Myocyte (in vitro differentiated cells): ENCODE results near the gene RNU5D-1. TPM values are rescaled to one million over a fixed set of nuclear protein-coding genes. Genes with fewer than 3 reads are reported as not detected.
"Not testable (repeated sequence)": the region's sequence is repeated elsewhere in the genome, so short reads cannot be mapped to it uniquely, and the experiment has no call there.

Source experiments
- DNase-seq: peaks from one replicate; pipeline ENCODE4 v3.0.0-alpha.2; 2012; ENCODE audit warnings: low read depth
- polyA plus RNA-seq: library from polyadenylated mRNA; unstranded; fragments of >200 nt; gene quantifications from one replicate; pipeline ENCODE4 v1.2.1, GENCODE V29; 2012; ENCODE audit warnings: missing spikeins
- total RNA-seq: library from RNA; depleted of rRNA; stranded (reverse); fragments of >200 nt; gene quantifications from 2 replicates; pipeline ENCODE4 v1.2.3, GENCODE V29; 2014

RNU5D-1 gene
- total RNA-seq, result not detected in 2 replicates
- not detected for polyA plus RNA-seq

GRCh38 chr1:44730741-44731512, at the start of gene RNU5D-1:
Gene RNU5D-1, minus strand, starts transcription at chr1:44731170.
- DNase-seq, result peak; percentile 97

GRCh38 chr1:44780583-44781121, 49.7 kb upstream of the RNU5D-1 start:
- DNase-seq, result no peak

DNA sequence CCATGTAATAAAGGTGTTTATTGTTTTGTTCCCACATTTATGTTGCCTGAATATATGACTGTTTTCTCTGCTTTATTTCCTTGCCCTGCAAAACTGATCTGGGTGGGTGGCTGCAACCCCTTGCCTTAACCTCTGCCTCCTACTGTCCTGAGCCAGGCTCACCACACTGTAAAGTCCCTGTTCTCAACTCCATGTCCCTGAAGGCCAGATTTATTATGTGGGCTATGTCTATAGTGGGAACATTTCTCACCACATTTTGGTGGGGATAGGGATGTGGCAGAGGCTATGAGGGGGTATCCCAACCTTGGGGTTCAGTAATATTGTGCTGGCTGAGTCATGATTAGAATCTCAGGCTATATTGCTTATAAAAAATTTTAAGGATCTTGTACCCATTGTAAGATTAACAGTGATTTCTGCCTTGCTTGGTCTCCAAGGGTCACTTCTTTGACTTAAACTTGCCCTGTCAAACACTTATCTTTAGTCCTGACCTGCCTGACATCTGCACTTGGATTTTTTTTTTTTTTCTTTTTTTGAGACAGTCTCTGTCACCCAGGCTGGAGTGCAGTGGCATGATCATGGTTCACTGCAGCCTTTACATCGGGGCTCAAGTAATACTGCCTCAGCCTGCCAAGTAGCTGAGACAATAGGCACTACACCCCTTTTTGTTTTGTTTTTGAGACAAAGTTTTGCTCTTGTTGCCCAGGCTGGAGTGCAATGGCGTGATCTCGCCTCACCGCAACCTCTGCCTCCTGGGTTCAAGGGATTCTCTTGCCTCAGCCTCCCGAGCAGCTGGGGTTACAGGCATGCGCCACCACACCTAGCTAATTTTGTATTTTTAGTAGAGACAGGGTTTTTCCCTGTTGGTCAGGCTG, 48.0 kb upstream of the RNU5D-1 start:
- DNase-seq, result no peak

DNA sequence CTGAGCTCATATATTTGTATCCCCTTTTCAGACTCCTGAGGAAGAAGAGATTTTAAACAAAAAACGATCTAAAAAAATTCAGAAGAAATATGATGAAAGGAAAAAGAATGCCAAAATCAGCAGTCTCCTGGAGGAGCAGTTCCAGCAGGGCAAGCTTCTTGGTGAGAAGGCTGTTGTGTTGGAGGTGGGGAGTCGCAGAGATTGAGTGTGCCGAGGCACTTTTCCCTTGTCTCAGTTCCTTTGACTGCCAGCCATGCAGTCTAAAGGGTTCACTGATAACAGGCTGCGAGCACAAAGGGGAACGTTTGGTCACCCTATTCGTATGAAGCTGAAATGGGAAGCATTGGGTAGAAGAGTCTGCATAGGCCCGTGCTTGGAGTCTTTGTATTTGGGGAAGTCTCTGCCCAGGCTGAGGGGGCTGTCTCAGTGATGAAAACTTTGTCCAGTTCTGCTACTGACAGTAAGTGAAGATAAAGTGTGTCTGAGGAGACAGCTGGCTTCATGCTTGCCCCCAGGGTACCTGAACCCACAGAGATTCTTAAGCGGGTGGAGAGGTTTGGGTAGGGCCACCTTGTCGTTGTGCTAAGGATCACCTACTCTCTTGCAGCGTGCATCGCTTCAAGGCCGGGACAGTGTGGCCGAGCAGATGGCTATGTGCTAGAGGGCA, 47.1 kb upstream of the RNU5D-1 start:
- DNase-seq, result no peak

- no peak for DNase-seq
These were observed 46.6 kb upstream of the RNU5D-1 start for GRCh38 chr1:44777547-44777946.

DNA sequence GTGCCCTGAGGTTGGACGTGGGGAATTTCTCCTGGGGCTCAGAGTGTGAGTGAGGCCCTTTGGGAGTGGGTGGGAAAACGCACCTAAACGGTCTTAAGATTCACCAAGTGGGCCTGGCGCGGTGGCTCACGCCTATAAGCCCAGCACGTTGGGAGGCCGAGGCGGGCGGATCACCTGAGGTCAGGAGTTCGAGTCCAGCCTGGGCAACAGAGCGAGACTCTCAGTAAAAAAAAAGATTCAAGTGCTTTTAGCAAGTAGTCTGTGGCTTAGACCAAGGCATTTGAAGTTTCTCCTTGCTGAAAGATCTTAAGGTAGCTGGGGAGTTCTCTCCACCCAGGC, 45.7 kb upstream of the RNU5D-1 start:
- DNase-seq, result no peak

DNA sequence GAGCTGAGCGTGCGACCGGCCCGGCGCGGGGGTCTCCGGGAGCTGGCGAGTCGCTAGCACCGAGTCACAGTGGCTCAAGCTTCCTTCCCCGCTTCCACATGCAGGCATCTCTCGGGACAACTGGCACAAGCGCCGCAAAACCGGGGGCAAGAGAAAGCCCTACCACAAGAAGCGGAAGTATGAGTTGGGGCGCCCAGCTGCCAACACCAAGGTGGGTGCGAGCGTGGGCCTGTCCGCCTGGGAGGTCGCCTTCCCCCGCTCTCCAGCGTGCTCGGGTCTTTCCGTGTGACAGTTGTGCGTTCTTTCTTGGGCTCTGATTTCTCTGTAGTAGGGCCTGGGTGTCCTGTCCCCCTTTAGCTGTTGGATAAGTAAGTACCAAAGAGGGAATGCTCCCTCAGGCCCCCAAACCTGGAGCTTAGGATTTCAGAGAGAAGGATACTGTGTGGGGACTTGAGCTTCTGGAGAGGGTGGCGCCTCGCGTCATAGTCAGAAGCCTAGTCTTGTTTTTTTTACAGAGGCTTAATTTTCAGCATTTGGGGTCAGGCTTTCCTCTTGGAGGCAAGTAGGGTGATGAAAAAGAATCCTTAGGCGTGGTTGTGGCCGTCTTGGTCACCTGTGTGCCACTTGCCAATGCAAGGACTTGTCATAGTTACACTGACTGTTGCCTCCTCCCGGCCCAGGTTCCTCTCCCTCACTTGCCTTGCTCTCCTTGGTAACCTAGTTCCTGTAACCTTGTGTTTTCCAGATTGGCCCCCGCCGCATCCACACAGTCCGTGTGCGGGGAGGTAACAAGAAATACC, 45.2 kb upstream of the RNU5D-1 start:
- DNase-seq, result peak; percentile 26

- DNase-seq, result peak; percentile 97
These were observed 44.3 kb upstream of the RNU5D-1 start, which contains the start of gene RPS8 for GRCh38 chr1:44775078-44775929. Gene RPS8, plus strand, starts transcription at chr1:44775540. Its CDS starts 57 bp downstream, at chr1:44775597.

DNA sequence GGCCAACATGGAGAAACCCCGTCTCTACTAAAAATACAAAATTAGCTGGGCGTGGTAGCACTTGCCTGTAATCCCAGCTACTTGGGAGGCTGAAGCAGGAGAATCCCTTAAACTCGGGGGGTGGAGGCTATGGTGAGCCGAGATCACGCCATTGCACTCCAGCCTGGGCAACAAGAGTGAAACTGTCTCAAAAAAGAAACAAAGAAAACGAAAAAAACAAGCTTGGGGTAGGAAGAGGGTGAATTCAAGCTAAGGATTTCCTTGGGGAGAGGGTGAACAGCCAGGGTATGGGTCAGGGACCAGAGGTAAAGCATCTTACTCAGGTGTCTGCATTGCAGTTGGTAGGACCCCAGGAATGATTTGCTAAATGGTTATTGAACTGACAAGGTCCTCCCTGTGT, 35.5 kb upstream of the RNU5D-1 start:
- DNase-seq, result not testable (repeated sequence)

DNA sequence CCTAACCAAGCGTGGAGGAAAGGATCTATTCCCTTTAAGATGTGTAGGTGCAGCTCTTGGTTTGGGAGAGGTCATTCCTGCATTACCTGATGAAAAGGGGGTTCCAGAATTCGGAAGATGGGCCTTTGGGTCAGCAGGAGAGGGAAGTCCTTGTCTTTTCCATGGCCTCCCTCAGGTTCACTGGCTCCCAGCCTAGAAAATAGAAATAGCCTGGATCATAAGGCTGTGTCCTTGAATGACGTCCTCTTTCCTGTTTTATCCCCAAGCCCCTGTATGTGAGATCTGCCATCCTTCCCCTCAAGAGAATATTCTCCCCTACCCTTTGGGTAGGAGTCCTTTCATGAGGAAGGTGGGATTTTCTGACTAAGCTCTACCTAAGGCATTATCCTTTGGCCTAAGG, 29.9 kb upstream of the RNU5D-1 start:
- DNase-seq, result no peak

DNA sequence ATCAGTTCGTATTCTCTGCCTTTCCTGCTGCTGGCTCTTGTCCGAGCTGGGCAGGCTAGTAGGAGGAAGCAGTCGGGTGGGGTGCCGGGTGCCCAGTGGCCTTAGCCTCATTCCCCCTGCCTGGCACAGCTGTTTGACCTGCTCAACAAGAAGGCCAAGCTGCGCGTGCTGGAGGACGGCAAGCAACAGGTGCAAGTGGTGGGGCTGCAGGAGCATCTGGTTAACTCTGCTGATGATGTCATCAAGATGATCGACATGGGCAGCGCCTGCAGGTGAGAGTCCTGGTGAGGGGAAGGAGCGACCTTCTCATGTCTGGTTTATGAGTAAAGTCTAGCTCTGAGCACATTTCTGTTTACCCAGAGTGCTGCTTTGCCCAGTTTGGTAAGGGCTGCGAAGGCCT, 28.1 kb upstream of the RNU5D-1 start:
- DNase-seq, result peak; percentile 86

GRCh38 chr1:44757420-44757819, 26.4 kb upstream of the RNU5D-1 start:
- no peak for DNase-seq

GRCh38 chr1:44747878-44748277, 16.9 kb upstream of the RNU5D-1 start:
- no peak for DNase-seq

DNA sequence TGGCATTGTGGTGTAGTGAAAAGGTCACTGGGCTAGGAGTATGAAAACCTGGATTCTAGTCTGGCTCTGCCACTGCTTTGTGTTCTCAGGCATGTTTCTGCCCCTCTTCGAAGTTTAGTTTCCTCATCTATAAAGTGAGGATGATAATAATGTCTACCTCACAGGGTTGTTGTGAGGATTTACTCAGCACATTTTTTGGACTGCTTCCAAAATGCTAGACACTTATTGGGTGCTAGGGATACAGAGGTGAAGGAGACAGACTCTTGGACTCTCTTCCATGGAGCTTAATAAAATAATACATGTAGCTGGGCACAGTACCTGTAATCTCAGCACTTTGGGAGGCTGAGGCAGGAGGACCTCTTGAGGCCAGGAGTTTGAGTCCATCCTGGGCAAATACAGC, 12.2 kb upstream of the RNU5D-1 start:
- no peak for DNase-seq

- no peak for DNase-seq
These were observed 9.2 kb upstream of the RNU5D-1 start for GRCh38 chr1:44740179-44740617.

DNA sequence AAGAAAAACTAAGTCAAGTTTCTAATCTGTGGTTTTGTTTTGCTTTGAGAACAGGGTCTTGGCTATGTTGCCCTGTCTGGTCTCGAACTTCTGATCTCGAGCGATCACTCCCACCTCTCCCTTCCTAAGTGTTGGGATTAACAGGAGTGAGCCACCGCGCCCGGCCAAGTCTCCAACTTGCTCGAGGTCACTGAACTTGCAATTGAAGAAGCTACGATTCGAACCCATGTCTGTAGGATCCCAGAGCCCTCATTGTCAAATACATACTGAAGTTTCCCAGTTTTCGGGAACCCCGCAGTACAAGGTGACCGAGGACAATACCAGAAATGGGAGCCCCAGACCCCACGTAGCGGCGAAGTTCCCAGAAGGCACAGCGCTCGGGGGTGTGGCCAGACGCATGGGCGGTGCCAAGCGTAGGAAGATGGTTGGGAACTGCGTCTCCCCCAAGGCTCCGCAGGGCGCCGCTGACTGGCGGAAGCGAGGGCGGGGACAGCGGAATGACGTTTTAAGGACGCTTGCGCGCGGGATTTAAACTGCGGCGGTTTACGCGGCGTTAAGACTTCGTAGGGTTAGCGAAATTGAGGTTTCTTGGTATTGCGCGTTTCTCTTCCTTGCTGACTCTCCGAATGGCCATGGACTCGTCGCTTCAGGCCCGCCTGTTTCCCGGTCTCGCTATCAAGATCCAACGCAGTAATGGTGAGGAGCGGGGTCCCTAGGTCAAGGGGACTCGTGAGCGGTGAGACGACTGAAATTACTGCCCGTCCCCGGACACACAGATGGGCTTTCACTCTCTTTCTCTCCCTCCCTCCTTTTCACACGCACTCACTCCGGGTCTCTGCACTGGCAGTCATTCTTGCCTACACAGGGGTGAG, 8.6 kb upstream of the RNU5D-1 start, which contains the start of gene KIF2C:
Gene KIF2C, plus strand, starts transcription at position 531 of the 872 bp plus-strand sequence. Its CDS starts 96 bp downstream, at position 627.
- peak; percentile 98 for DNase-seq

GRCh38 chr1:44738953-44739306, 8.0 kb upstream of the RNU5D-1 start:
- not testable (repeated sequence) for DNase-seq

DNA sequence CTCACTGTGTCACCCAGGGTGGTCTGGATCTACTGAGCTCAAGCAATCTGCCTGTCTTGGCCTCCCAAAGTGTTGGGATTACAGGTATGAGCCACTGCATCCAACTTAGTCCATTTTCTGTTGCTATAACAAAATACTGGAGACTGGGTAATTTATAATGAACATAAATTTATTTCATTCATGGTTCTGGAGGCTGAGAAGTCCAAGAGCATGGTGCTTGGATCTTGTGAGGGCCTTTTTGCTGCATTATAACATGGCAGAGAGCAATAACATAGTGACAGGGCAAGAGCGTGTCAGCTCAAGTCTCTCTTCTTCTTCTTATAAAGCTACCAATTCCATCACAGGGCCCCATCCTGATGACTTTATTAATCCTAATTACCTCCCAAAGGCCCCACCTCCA, 5.0 kb upstream of the RNU5D-1 start:
- no peak for DNase-seq

GRCh38 chr1:44733784-44734183, 2.8 kb upstream of the RNU5D-1 start:
- no peak for DNase-seq
